Peyer's patch (tissue), 4 donors: Measurements from ENCODE around the gene RUBCNL.

ENCODE experiments used
- POLR2A ChIP-seq, 2 donors: fragments of 450-650 bp; IDR thresholded peaks; one replicate each; pipeline ENCODE4 v1.5.1; 2017; ENCODE audit warnings: antibody characterized with exemption in 2 of 2, mild to moderate bottlenecking in 2 of 2, moderate library complexity in 2 of 2
- TF ChIP-seq, protein P1 (sequence below), 6 experiments: fragments of 450-650 bp in 4 of 6; fragments of 200-600 bp in 2 of 6; sonication (generic) in 1 of 6; IDR thresholded peaks; one replicate each; pipeline ENCODE4 v1.5.1; 2017 to 2019; ENCODE audit warnings: antibody characterized with exemption in 6 of 6, mild to moderate bottlenecking in 3 of 6, moderate library complexity in 1 of 6

DNA sequence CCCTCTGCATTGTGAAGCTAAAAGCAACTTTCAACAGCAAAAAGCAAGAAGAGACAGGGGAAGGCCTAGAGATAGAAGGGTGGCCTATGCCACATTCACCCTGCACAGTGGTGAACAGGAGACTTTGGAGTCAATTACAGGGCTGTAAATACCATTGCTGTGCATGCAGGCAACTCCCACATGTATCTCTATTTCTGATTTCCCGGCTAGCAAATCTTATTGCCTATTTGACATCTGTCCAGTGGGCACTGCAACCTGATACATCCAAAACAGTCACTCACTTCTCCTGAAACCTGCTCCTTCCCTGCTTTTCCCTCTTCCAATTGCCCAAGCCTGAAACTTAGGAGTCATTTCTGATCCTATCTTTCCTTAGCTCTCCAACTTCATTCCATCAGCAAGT lies 13.4 kb downstream of the RUBCNL start:
- TF ChIP-seq POLR2A (IDR thresholded peaks at IDR 0.05), result no peak
- TF ChIP-seq, protein P1, sequence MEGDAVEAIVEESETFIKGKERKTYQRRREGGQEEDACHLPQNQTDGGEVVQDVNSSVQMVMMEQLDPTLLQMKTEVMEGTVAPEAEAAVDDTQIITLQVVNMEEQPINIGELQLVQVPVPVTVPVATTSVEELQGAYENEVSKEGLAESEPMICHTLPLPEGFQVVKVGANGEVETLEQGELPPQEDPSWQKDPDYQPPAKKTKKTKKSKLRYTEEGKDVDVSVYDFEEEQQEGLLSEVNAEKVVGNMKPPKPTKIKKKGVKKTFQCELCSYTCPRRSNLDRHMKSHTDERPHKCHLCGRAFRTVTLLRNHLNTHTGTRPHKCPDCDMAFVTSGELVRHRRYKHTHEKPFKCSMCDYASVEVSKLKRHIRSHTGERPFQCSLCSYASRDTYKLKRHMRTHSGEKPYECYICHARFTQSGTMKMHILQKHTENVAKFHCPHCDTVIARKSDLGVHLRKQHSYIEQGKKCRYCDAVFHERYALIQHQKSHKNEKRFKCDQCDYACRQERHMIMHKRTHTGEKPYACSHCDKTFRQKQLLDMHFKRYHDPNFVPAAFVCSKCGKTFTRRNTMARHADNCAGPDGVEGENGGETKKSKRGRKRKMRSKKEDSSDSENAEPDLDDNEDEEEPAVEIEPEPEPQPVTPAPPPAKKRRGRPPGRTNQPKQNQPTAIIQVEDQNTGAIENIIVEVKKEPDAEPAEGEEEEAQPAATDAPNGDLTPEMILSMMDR (IDR thresholded peaks at IDR 0.05), result no peak
